H1 (cell line): ENCODE data around the gene DLK1. TPM values are rescaled to one million over a fixed set of nuclear protein-coding genes. Genes with fewer than 3 reads are reported as not detected.

Source experiments
- CTCF ChIA-PET: fragments of 300-600 bp; sonication (Branson Sonifier 250); formaldehyde crosslinking; loops from one replicate; lab custom pipeline; 2021; ENCODE audit not compliant: partially characterized antibody; lab: Charles Lee
- POLR2A ChIA-PET: fragments of 300-600 bp; sonication (Branson Sonifier 250); formaldehyde crosslinking; loops from one replicate; lab custom pipeline; 2021; ENCODE audit warnings: inconsistent platforms; ENCODE audit not compliant: partially characterized antibody; lab: Charles Lee
- DNase-seq, 2 experiments: peaks; one replicate each; pipeline versions ENCODE4 v3.0.0 to v3.0.0-alpha.2; 2010 to 2022; ENCODE audit warnings: low spot score in 2 of 2, low read depth in 1 of 2, mixed read lengths in 1 of 2
- FAIRE-seq: peaks from 2 replicates; lab custom pipeline; 2011; peaks lifted over from hg19 to GRCh38; lab: Jason Lieb, UNC
- H2AFZ ChIP-seq: 2 replicates; pipeline ENCODE4 v1.8.1; 2012; ENCODE audit warnings: low read length, inconsistent platforms
- H2AK5ac ChIP-seq: 2 replicates; pipeline ENCODE4 v1.6.1; 2013; ENCODE audit warnings: low read depth, low read length
- H2BK120ac ChIP-seq: replicated peaks from 2 replicates; pipeline ENCODE3; 2013; ENCODE audit warnings: low read depth, low read length, inconsistent platforms
- H2BK12ac ChIP-seq: 2 replicates; pipeline ENCODE4 v1.6.1; 2013; ENCODE audit warnings: low read depth, low read length
- H2BK15ac ChIP-seq: 2 replicates; pipeline ENCODE4 v1.6.1; 2013; ENCODE audit warnings: low read length
- H2BK20ac ChIP-seq: 2 replicates; pipeline ENCODE4 v1.6.1; 2013; ENCODE audit warnings: low read length
- H2BK5ac ChIP-seq: 2 replicates; pipeline ENCODE4 v1.6.1; 2013; ENCODE audit warnings: low read depth, low read length
- H3K14ac ChIP-seq: 2 replicates; pipeline ENCODE4 v1.6.1; 2013; ENCODE audit warnings: inconsistent platforms; ENCODE audit not compliant: insufficient read length
- H3K18ac ChIP-seq: 2 replicates; pipeline ENCODE4 v1.6.1; 2013; ENCODE audit warnings: low read length; ENCODE audit errors: extremely low read depth
- H3K23ac ChIP-seq: 2 replicates; pipeline ENCODE4 v1.6.1; 2013; ENCODE audit warnings: inconsistent platforms; ENCODE audit not compliant: insufficient read length
- H3K23me2 ChIP-seq: 2 replicates; pipeline ENCODE4 v1.6.1; 2013; ENCODE audit warnings: low read depth, low read length
- H3K27ac ChIP-seq: 2 replicates; pipeline ENCODE4 v1.6.1; 2011; ENCODE audit warnings: low read depth, low read length, inconsistent platforms
- H3K27me3 ChIP-seq, 4 experiments: replicated peaks in 1 of 4; 1 replicate in 1 of 4; 2 replicates in 3 of 4; pipeline versions ENCODE4 v1.6.1 to v1.8.1; 2011 to 2013; ENCODE audit warnings: low read length in 3 of 4, mild to moderate bottlenecking in 3 of 4, inconsistent platforms in 2 of 4, mixed read lengths in 2 of 4, moderate library complexity in 1 of 4; ENCODE audit not compliant: control insufficient read depth in 3 of 4, insufficient read depth in 3 of 4; ENCODE audit errors: extremely low read depth in 1 of 4
- H3K36me3 ChIP-seq, 4 experiments: 2 replicates each; pipeline versions ENCODE4 v1.6.1 to v1.8.1; 2011 to 2013; ENCODE audit warnings: mild to moderate bottlenecking in 4 of 4, low read length in 3 of 4, moderate library complexity in 2 of 4, control low read depth in 1 of 4, inconsistent platforms in 1 of 4; ENCODE audit not compliant: insufficient read depth in 4 of 4, control insufficient read depth in 2 of 4
- H3K4ac ChIP-seq: replicated peaks from 2 replicates; pipeline ENCODE3; 2013; ENCODE audit warnings: low read length, low read depth, mixed read lengths, inconsistent platforms; ENCODE audit not compliant: insufficient read length
- H3K4me1 ChIP-seq, 4 experiments: replicated peaks in 1 of 4; 1 replicate in 1 of 4; 2 replicates in 3 of 4; pipeline versions ENCODE4 v1.6.1 to v1.8.1; 2011 to 2013; ENCODE audit warnings: low read length in 3 of 4, inconsistent platforms in 2 of 4, mixed read lengths in 1 of 4; ENCODE audit not compliant: insufficient read depth in 4 of 4, control insufficient read depth in 3 of 4
- H3K4me2 ChIP-seq, 2 experiments: 2 replicates each; pipeline versions ENCODE4 v1.6.1 to v1.8.1; 2011 to 2013; ENCODE audit warnings: low read depth in 2 of 2, low read length in 2 of 2, control low read depth in 1 of 2, inconsistent platforms in 1 of 2, mild to moderate bottlenecking in 1 of 2; ENCODE audit not compliant: insufficient read depth in 1 of 2
- H3K4me3 ChIP-seq, 4 experiments: fragments of 200-600, 300-600 bp in 1 of 4; sonication (generic), shearing (Covaris generic), sonication (Bioruptor Twin) in 1 of 4; 2 replicates each; pipeline versions ENCODE4 v1.5.1 to v1.8.1; 2011 to 2016; ENCODE audit warnings: low read length in 4 of 4, low read depth in 3 of 4, control low read depth in 2 of 4, inconsistent platforms in 2 of 4, mild to moderate bottlenecking in 2 of 4, mixed read lengths in 1 of 4, moderate library complexity in 1 of 4; ENCODE audit not compliant: insufficient read depth in 2 of 4; ENCODE audit errors: extremely low read depth in 1 of 4
- H3K56ac ChIP-seq: replicated peaks from 2 replicates; pipeline ENCODE3; 2013; ENCODE audit warnings: low read depth, mild to moderate bottlenecking, mixed read lengths, low read length, inconsistent platforms; ENCODE audit not compliant: insufficient read length
- H3K79me1 ChIP-seq: 2 replicates; pipeline ENCODE4 v1.6.1; 2013; ENCODE audit warnings: low read depth, low read length, control low read depth
- H3K79me2 ChIP-seq, 2 experiments: 2 replicates each; pipeline versions ENCODE4 v1.6.1 to v1.8.1; 2012 to 2013; ENCODE audit warnings: low read length in 2 of 2, mild to moderate bottlenecking in 2 of 2, inconsistent platforms in 1 of 2; ENCODE audit not compliant: insufficient read depth in 2 of 2, control insufficient read depth in 1 of 2
- H3K9ac ChIP-seq, 4 experiments: replicated peaks in 1 of 4; 1 replicate in 1 of 4; 2 replicates in 3 of 4; pipeline versions ENCODE4 v1.6.1 to v1.8.1; 2011 to 2013; ENCODE audit warnings: low read depth in 3 of 4, low read length in 3 of 4, control low read depth in 2 of 4, mild to moderate bottlenecking in 2 of 4, moderate library complexity in 2 of 4, inconsistent platforms in 1 of 4; ENCODE audit errors: extremely low read depth in 1 of 4
- H3K9me3 ChIP-seq, 2 experiments: 2 replicates each; pipeline versions ENCODE4 v1.6.1 to v1.8.1; 2012 to 2013; ENCODE audit warnings: mild to moderate bottlenecking in 2 of 2, moderate library complexity in 2 of 2, control low read depth in 1 of 2, inconsistent platforms in 1 of 2, low read depth in 1 of 2, low read length in 1 of 2, mixed read lengths in 1 of 2; ENCODE audit not compliant: insufficient read depth in 2 of 2
- H4K20me1 ChIP-seq, 2 experiments: replicated peaks in 1 of 2; 2 replicates each; pipeline versions ENCODE3 to v1.8.1; 2011 to 2013; ENCODE audit warnings: inconsistent platforms in 2 of 2, low read length in 2 of 2, mild to moderate bottlenecking in 1 of 2; ENCODE audit not compliant: insufficient read depth in 2 of 2, control insufficient read depth in 1 of 2
- H4K5ac ChIP-seq: 2 replicates; pipeline ENCODE4 v1.6.1; 2013; ENCODE audit warnings: low read length, low read depth, mixed read lengths, inconsistent platforms; ENCODE audit not compliant: insufficient read length
- H4K8ac ChIP-seq: 2 replicates; pipeline ENCODE4 v1.8.0; 2013; ENCODE audit warnings: mild to moderate bottlenecking, moderate library complexity, low read length, inconsistent platforms; ENCODE audit not compliant: insufficient read depth; ENCODE audit errors: extremely low read depth
- H4K91ac ChIP-seq: replicated peaks from 2 replicates; pipeline ENCODE3; 2013; ENCODE audit warnings: low read length, mixed read lengths, inconsistent platforms; ENCODE audit not compliant: insufficient read length
- BCL11A ChIP-seq, 2 experiments: IDR thresholded peaks; one replicate each; pipeline ENCODE4 v1.6.1; 2011; ENCODE audit warnings: low read depth in 2 of 2, low read length in 2 of 2, mild to moderate bottlenecking in 2 of 2
- HDAC2 ChIP-seq, 2 experiments: fragments of 300-600 bp in 1 of 2; sonication (generic) in 1 of 2; IDR thresholded peaks; 2 replicates each; pipeline ENCODE4 v1.6.1; 2011 to 2012; ENCODE audit warnings: low read depth in 2 of 2, low read length in 2 of 2, mild to moderate bottlenecking in 2 of 2, moderate library complexity in 2 of 2, borderline replicate concordance in 1 of 2, inconsistent platforms in 1 of 2
- PHF8 ChIP-seq: fragments of 200-600 bp; sonication (generic); conservative IDR thresholded peaks from 2 replicates; pipeline ENCODE4 v1.7.1; 2012; ENCODE audit warnings: low read depth, mild to moderate bottlenecking, inconsistent platforms, low read length, moderate library complexity
- SP1 ChIP-seq: IDR thresholded peaks from 2 replicates; pipeline ENCODE4 v1.6.1; 2011; ENCODE audit warnings: low read depth, low read length
- WGBS, 2 experiments: shearing (Covaris generic) in 1 of 2; methylation state at CpG; one replicate each; pipeline versions ENCODE4 v1.1.6 to v1.1.7; 2013 to 2015; ENCODE audit warnings: low lambda C conversion rate in 2 of 2, mixed read lengths in 2 of 2, inconsistent platforms in 1 of 2, low coverage in 1 of 2, missing lambda C conversion rate in 1 of 2; ENCODE audit not compliant: insufficient replicate concordance in 2 of 2, insufficient coverage in 1 of 2, insufficient read length in 1 of 2; ENCODE audit errors: extremely low coverage in 1 of 2, missing lambda C conversion rate in 1 of 2; 5-methylcytosine and 5-hydroxymethylcytosine counted together
- polyA plus RNA-seq, 7 experiments: library from polyadenylated mRNA; depleted of rRNA in 3 of 7; stranded (reverse) in 5 of 7; unstranded in 2 of 7; fragments of >200 nt in 5 of 7; fragments of 200-250 nt in 2 of 7; gene quantifications; 1 replicate in 5 of 7; 2 replicates in 1 of 7; 4 replicates in 1 of 7; pipeline versions ENCODE4 v1.2.1 to v1.2.3, GENCODE V29; 2011 to 2013; ENCODE audit warnings: missing spikeins in 2 of 7, mixed read lengths in 2 of 7
- total RNA-seq: library from RNA; stranded (reverse); fragmentation: NEBNext Ultra II Directional; extraction: Animal tissue kit (Norgen Biotek cat#: 25700); gene quantifications from 2 replicates; pipeline ENCODE4 v1.2.1, GENCODE V29; 2021
- TF ChIP-seq, protein P1 (sequence below): IDR thresholded peaks from 2 replicates; pipeline ENCODE4 v1.6.1; 2011; ENCODE audit warnings: low read depth, mild to moderate bottlenecking, low read length; ENCODE audit not compliant: insufficient read depth

The DLK1 gene
- total and polyA plus RNA-seq, 2 of the 8 experiments (the other 6 are each of a cell fraction or from before 2014, with no cell fraction given) = 1.3 to 2.4 TPM

- Histone ChIP-seq H3K9me3 (no peaks in the 10 kb centered on the region), H2BK12ac (no peak overlapping the region), H4K91ac (no peak overlapping the region), H2BK15ac (no peak overlapping the region), H3K27ac (no peak overlapping the region), H3K23me2 (peaks cover 3% of the 10 kb centered on the region; the same call in 1 of the 2 replicates), H3K4ac (no peak overlapping the region), H3K4me2 (no peak overlapping the region), H4K5ac (no peak overlapping the region), H4K8ac (no peak overlapping the region), H3K4me3 (no peak overlapping the region), H2BK5ac (no peak overlapping the region), H3K36me3 (no peaks in the 10 kb centered on the region), H3K79me1 (no peaks in the 10 kb centered on the region), H2AK5ac (no peak overlapping the region), H3K56ac (no peak overlapping the region), H3K18ac (no peak overlapping the region), H2BK20ac (no peak overlapping the region), H3K23ac (no peak overlapping the region), H3K4me1 (peaks cover 0 to 16% (median 7%) of the 10 kb centered on the region in 4 experiments; a peak in 4 of 7 replicates), H4K20me1 (no peaks in the 10 kb centered on the region), H3K14ac (no peak overlapping the region), H2AFZ (no peak overlapping the region), H2BK120ac (no peak overlapping the region), H3K79me2 (no peaks in the 10 kb centered on the region), H3K27me3 (peaks cover 0 to 7% (median 3%) of the 10 kb centered on the region in 4 experiments; a peak in 4 of 7 replicates), H3K9ac (no peak overlapping the region)
- no peak for FAIRE-seq
- WGBS, 2 experiments = 82% methylated on average over 9 of the region's 9 CpGs; no CpG with 5 or more reads in 1 of the 2 experiments
- DNase-seq = no peak
- CTCF ChIA-PET = interaction anchor here (0.7 to 1.2 kb wide), 2 partner anchors 18 to 53 kb away, joined by 3 read pairs; no protein-coding TSS in a partner anchor
- POLR2A ChIA-PET = no interaction called here
- TF ChIP-seq PHF8 (no peak), BCL11A (IDR thresholded peaks at IDR 0.05; ENCODE audit: low read depth in 2 of 2, low read length in 2 of 2) (no peak), SP1 (no peak), HDAC2 (IDR thresholded peaks at IDR 0.05; ENCODE audit: borderline replicate concordance in 1 of 2, low read depth in 2 of 2, low read length in 2 of 2) (no peak)
- TF ChIP-seq, protein P1, sequence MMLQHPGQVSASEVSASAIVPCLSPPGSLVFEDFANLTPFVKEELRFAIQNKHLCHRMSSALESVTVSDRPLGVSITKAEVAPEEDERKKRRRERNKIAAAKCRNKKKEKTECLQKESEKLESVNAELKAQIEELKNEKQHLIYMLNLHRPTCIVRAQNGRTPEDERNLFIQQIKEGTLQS = no peak
Observed at GRCh38 chr14:100715332-100715731, 11.4 kb upstream of the DLK1 start.
